ENCODE data around the gene DLGAP1. TPM values are rescaled to one million over a fixed set of nuclear protein-coding genes. Genes with fewer than 3 reads are reported as not detected.
A peak's percentile ranks its signal among the peaks of the same experiment; 100 is the strongest.

Gene DLGAP1
- total and polyA plus RNA-seq, 10 of the 15 experiments (the other 5 are each of a cell fraction or from before 2014, with no cell fraction given) = 0.23 to 27.6 (median 1.9) TPM

- TF ChIP-seq BCL3 (IDR thresholded peaks at IDR 0.05; ENCODE audit: borderline replicate concordance, insufficient read depth, low read depth, low read length, poor library complexity, severe bottlenecking) = no peak
These were observed 187.5 kb downstream of the DLGAP1 start (continued) for GRCh38 chr18:4267641-4268040.

GRCh38 chr18:4264347-4264791 is 190.7 kb downstream of the DLGAP1 start:
- FAIRE-seq (no peak), DNase-seq (ENCODE audit: low read depth, low spot score) (no peak), ATAC-seq (peak; percentile 4; the same call in 2 of the 3 replicates)
- no peaks in the 10 kb centered on the region; the same call in 1 of the 2 replicates for H3K79me2 ChIP-seq (ENCODE audit: control insufficient read depth, insufficient read depth, low read length)
- H3K9me3 ChIP-seq (replicated peaks; ENCODE audit: control insufficient read depth, insufficient read depth, low read length) = no peaks in the 10 kb centered on the region; the same call in 2 of the 3 replicates
- ChIA-PET POLR2A (interaction anchor here (1.3 to 1.7 kb wide), 3 partner anchors 9 to 18 kb away, joined by 3 to 7 read pairs (median 4); no protein-coding TSS in a partner anchor), CTCF (interaction anchor here (0.7 to 1.6 kb wide), 8 partner anchors 8 to 82 kb away, joined by 3 to 5 read pairs (median 3); no protein-coding TSS in a partner anchor), RAD21 (ENCODE audit: unreplicated experiment) (interaction anchor here (0.9 to 4.7 kb wide), 11 partner anchors 11 to 794 kb away, joined by 3 to 57 read pairs (median 5); no protein-coding TSS in a partner anchor), SMC1A (ENCODE audit: uncharacterized antibody, unreplicated experiment) (interaction anchor here (0.6 to 14.2 kb wide), 22 partner anchors 10 to 793 kb away, joined by 3 to 318 read pairs (median 4); no protein-coding TSS in a partner anchor)
- H4K20me1 ChIP-seq (ENCODE audit: control insufficient read depth, insufficient read depth) = no peaks in the 10 kb centered on the region
- intact Hi-C loops (cut with micrococcal nuclease; ENCODE audit: unreplicated experiment) = no loop called here
- H3K36me3 ChIP-seq (ENCODE audit: control insufficient read depth in 2 of 2, insufficient read depth in 2 of 2, low read length in 1 of 2) = no peaks in the 10 kb centered on the region
- 6% methylated on average over 4 of the region's 4 CpGs for WGBS (ENCODE audit: insufficient coverage, insufficient replicate concordance, low lambda C conversion rate, missing lambda C conversion rate)
- no peak overlapping the region; the same call in 1 of the 2 replicates for H3K27ac ChIP-seq (ENCODE audit: control insufficient read depth, insufficient read depth)
- no peak overlapping the region for H3K4me2 ChIP-seq (ENCODE audit: control insufficient read depth, insufficient read depth)
- H3K9ac ChIP-seq (ENCODE audit: control insufficient read depth, insufficient read depth, low read length) = no peak overlapping the region; the same call in 1 of the 2 replicates
- H2AFZ ChIP-seq (ENCODE audit: control insufficient read depth, low read depth, low read length) = no peak overlapping the region
- no peak overlapping the region for H3K4me3 ChIP-seq
- TSS peak; percentile 10 for BruUV-seq (replicated peaks)
- no peaks in the 10 kb centered on the region for H3K27me3 ChIP-seq (replicated peaks in 1 of 2; ENCODE audit: control insufficient read depth in 2 of 2, insufficient read depth in 2 of 2, low read length in 1 of 2)
- no peaks in the 10 kb centered on the region for H3K4me1 ChIP-seq (ENCODE audit: control insufficient read depth, insufficient read depth, low read length)
- in situ Hi-C loops (cut with MboI) = loop anchor here (10.0 to 25.0 kb wide), 3 partner anchors 790 to 1302 kb away; partner anchors contain the start of gene MYL12B
- no peak for TF ChIP-seq ZNF24 (IDR thresholded peaks at IDR 0.05)
- no peak for TF ChIP-seq ZSCAN29 (IDR thresholded peaks at IDR 0.05)
- TF ChIP-seq RELB (IDR thresholded peaks at IDR 0.05; ENCODE audit: low read depth) = peak; percentile 39; the same call in 1 of the 2 replicates
- TF ChIP-seq IKZF2 (IDR thresholded peaks at IDR 0.05) = peak; percentile 62 to 70; a peak in 2 of 4 replicates
- no peak for TF ChIP-seq EP300 (IDR thresholded peaks at IDR 0.05; ENCODE audit: borderline replicate concordance in 1 of 2, control insufficient read depth in 1 of 2, low read depth in 2 of 2, low read length in 2 of 2)
- 0 out of 2 replicates have a peak, but pooled peaks have one; percentile 37 for TF ChIP-seq ZNF687 (IDR thresholded peaks at IDR 0.05)
- TF ChIP-seq SREBF1 (IDR thresholded peaks at IDR 0.05; ENCODE audit: low read length) = no peak
- TF ChIP-seq HDGF (IDR thresholded peaks at IDR 0.05) = peak; percentile 46; the same call in 1 of the 2 replicates
- no peak for TF ChIP-seq CHD1 (IDR thresholded peaks at IDR 0.05; ENCODE audit: low read depth, low read length)
- TF ChIP-seq RB1 (IDR thresholded peaks at IDR 0.05; ENCODE audit: borderline replicate concordance) = no peak
- no peak for TF ChIP-seq ZBTB33 (IDR thresholded peaks at IDR 0.05)
